ENCODE measurements around the gene MDGA2. TPM values are rescaled to one million over a fixed set of nuclear protein-coding genes. Genes with fewer than 3 reads are reported as not detected.

MDGA2 gene
- total RNA-seq, 1 experiment from 2014 or later, result not detected

- TF ChIP-seq CTCF (IDR thresholded peaks at IDR 0.05 in 2 of 3, conservative IDR thresholded peaks at IDR 0.05 in 1 of 3; ENCODE audit: borderline replicate concordance in 1 of 3, insufficient read depth in 1 of 3, low read depth in 2 of 3, low read length in 2 of 3), result peak; percentile 16 to 49 (median 43); a peak in 4 of 6 replicates
- no peak for TF ChIP-seq EZH2phosphoT487 (IDR thresholded peaks at IDR 0.05; ENCODE audit: borderline replicate concordance)
- TF ChIP-seq EGR1 (IDR thresholded peaks at IDR 0.05; ENCODE audit: low read depth), result no peak
These were observed 233.2 kb downstream of the MDGA2 start (continued) for GRCh38 chr14:47442211-47442610.

GRCh38 chr14:47439953-47440352, 235.5 kb downstream of the MDGA2 start:
- Histone ChIP-seq H3K79me2 (ENCODE audit: insufficient read depth, low read length) (no peaks in the 10 kb centered on the region), H3K4me3 (replicated peaks in 1 of 2; ENCODE audit: low read depth in 1 of 2, low read length in 2 of 2) (no peak overlapping the region), H3K9me3 (ENCODE audit: control insufficient read depth in 1 of 2, insufficient read depth in 1 of 2, low read depth in 1 of 2, low read length in 2 of 2) (no peaks in the 10 kb centered on the region), H3K9ac (ENCODE audit: low read length) (no peak overlapping the region), H3K4me1 (ENCODE audit: control insufficient read depth in 1 of 2, insufficient read depth in 2 of 2, low read length in 2 of 2) (no peaks in the 10 kb centered on the region), H3K36me3 (ENCODE audit: control insufficient read depth in 1 of 2, insufficient read depth in 2 of 2, low read length in 2 of 2) (no peaks in the 10 kb centered on the region), H3K27ac (ENCODE audit: low read depth, low read length) (no peak overlapping the region), H3K27me3 (ENCODE audit: insufficient read depth, low read length) (no peaks in the 10 kb centered on the region), H4K20me1 (ENCODE audit: insufficient read depth) (no peaks in the 10 kb centered on the region), H3K9me2 (ENCODE audit: insufficient read depth) (no peaks in the 10 kb centered on the region), H3K4me2 (ENCODE audit: low read length) (no peak overlapping the region), H2AFZ (ENCODE audit: low read depth, low read length, poor library complexity, severe bottlenecking) (no peak overlapping the region)
- ChIA-PET CTCF (no interaction called here), POLR2A (no interaction called here), RAD21 (ENCODE audit: low non-redundant PET in 1 of 2, low total read pairs in 2 of 2, uncharacterized antibody in 2 of 2, unreplicated experiment in 2 of 2) (no interaction called here)
- ATAC-seq (no peak), DNase-seq (ENCODE audit: low read depth, low spot score) (no peak)
- intact Hi-C loops (cut with micrococcal nuclease), result no loop called here
- TF ChIP-seq ZFX (IDR thresholded peaks at IDR 0.05) (no peak), FOSL1 (IDR thresholded peaks at IDR 0.05; ENCODE audit: low read depth) (no peak), CTCF (IDR thresholded peaks at IDR 0.05 in 2 of 3, conservative IDR thresholded peaks at IDR 0.05 in 1 of 3; ENCODE audit: borderline replicate concordance in 1 of 3, insufficient read depth in 1 of 3, low read depth in 2 of 3, low read length in 2 of 3) (no peak), EZH2phosphoT487 (IDR thresholded peaks at IDR 0.05; ENCODE audit: borderline replicate concordance) (no peak), CBX3 (IDR thresholded peaks at IDR 0.05; ENCODE audit: low read depth) (no peak), POLR2A (IDR thresholded peaks at IDR 0.05; ENCODE audit: borderline replicate concordance, extremely low read depth, insufficient read depth, insufficient read length) (no peak), ATF3 (IDR thresholded peaks at IDR 0.05) (no peak), CEBPB (IDR thresholded peaks at IDR 0.05; ENCODE audit: low read depth) (no peak)
- BruUV-seq (replicated peaks), result no TSS peak
